GM23248 (cell line): ENCODE measurements around the gene GFOD1.

ENCODE experiments used
- EZH2 ChIP-seq: fragments of 200-600 bp; sonication (generic); IDR thresholded peaks from 2 replicates; pipeline ENCODE4 v1.6.1; 2018; ENCODE audit warnings: antibody characterized with exemption, mild to moderate bottlenecking; ENCODE audit not compliant: insufficient read depth, poor library complexity, severe bottlenecking
- EZH2phosphoT487 ChIP-seq: fragments of 200-600 bp; sonication (generic); IDR thresholded peaks from 2 replicates; pipeline ENCODE4 v1.6.1; 2018; ENCODE audit warnings: antibody characterized with exemption, moderate library complexity, mild to moderate bottlenecking, low read depth; ENCODE audit not compliant: insufficient read depth

DNA sequence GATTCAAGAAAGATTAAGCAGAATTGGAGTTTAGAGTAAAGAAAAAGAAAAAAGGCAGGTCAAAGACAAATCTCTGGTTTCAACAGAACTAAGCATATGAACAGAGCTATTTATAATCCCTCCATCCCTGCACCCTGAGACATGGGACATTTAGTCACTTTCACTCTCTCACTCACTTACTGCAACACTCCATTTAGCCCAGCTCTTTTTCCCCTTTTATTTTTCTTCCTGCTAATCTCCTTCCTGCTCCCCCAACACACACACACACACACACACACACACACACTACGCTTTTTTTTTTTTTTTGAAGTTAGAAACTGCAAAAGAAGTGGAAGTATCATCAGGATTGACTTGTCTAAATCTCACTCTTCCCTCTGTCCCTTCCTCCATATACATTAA lies 113.9 kb downstream of the GFOD1 start:
- TF ChIP-seq EZH2phosphoT487 (no peak), EZH2 (no peak)
